K562 (cell line): Measurements from ENCODE around the gene UCHL1. TPM values are rescaled to one million over a fixed set of nuclear protein-coding genes. Genes with fewer than 3 reads are reported as not detected.

Source experiments
- ATAC-seq: fragments of 200-7000 bp; cut with Tn5 transposase; 3 replicates; pipeline ENCODE4 v1.9.1; 2020; ENCODE audit warnings: moderate library complexity
- BruUV-seq: library from RNA; stranded (reverse); fragments of 400-500 nt; replicated peaks from 2 replicates; lab custom pipeline; 2021; lab: Mats Ljungman, UMichigan
- CTCF ChIA-PET: fragments of 300-600 bp; formaldehyde crosslinking; extraction: SDS; loops from one replicate; lab custom pipeline; 2021; ENCODE audit warnings: low intra/inter-chr PET ratio; lab: Yijun Ruan, JAX
- POLR2A ChIA-PET: fragments of 300-600, 350-650 bp; sonication (Branson Sonifier 250); formaldehyde crosslinking; extraction: SDS; loops from one replicate; lab custom pipeline; 2021; ENCODE audit warnings: antibody characterized with exemption, inconsistent platforms; lab: Yijun Ruan, JAX
- DNase-seq, 4 experiments: peaks; one replicate each; pipeline versions ENCODE4 v3.0.0 to v3.0.0-alpha.2; 2011 to 2018; ENCODE audit warnings: low spot score in 3 of 4, mixed read lengths in 3 of 4; ENCODE audit errors: extremely low read depth in 1 of 4
- FAIRE-seq: peaks from 2 replicates; lab custom pipeline; 2011; peaks lifted over from hg19 to GRCh38; lab: Jason Lieb, UNC
- H2AFZ ChIP-seq: 2 replicates; pipeline ENCODE4 v1.6.0; 2011; ENCODE audit warnings: low read depth, low read length, control low read depth, inconsistent platforms
- H3K27ac ChIP-seq: fragments of 200-600 bp; 3 replicates; pipeline ENCODE4 v1.8.0; 2011; ENCODE audit warnings: low read depth, mild to moderate bottlenecking, control low read depth, inconsistent platforms, low read length, moderate library complexity, mixed read lengths; ENCODE audit errors: extremely low read depth
- H3K27me3 ChIP-seq, 2 experiments: fragments of 300-600 bp in 1 of 2; 2 replicates in 1 of 2; 3 replicates in 1 of 2; pipeline versions ENCODE4 v1.6.0 to v1.8.0; 2011; ENCODE audit warnings: inconsistent platforms in 2 of 2, low read length in 2 of 2, mild to moderate bottlenecking in 1 of 2, mixed read lengths in 1 of 2, moderate library complexity in 1 of 2; ENCODE audit not compliant: control insufficient read depth in 2 of 2, insufficient read depth in 2 of 2
- H3K36me3 ChIP-seq: fragments of 300-600 bp; 3 replicates; pipeline ENCODE4 v1.8.0; 2011; ENCODE audit warnings: mild to moderate bottlenecking, low read length, inconsistent platforms; ENCODE audit not compliant: control insufficient read depth, insufficient read depth
- H3K4me1 ChIP-seq, 2 experiments: fragments of 200-600 bp in 1 of 2; replicated peaks in 1 of 2; 2 replicates in 1 of 2; 3 replicates in 1 of 2; pipeline versions ENCODE4 v1.5.1 to v1.8.0; 2011; ENCODE audit warnings: inconsistent platforms in 2 of 2, low read length in 2 of 2, mild to moderate bottlenecking in 1 of 2, mixed read lengths in 1 of 2, moderate library complexity in 1 of 2; ENCODE audit not compliant: control insufficient read depth in 2 of 2, insufficient read depth in 2 of 2
- H3K4me2 ChIP-seq: 2 replicates; pipeline ENCODE4 v1.6.1; 2011; ENCODE audit warnings: low read length, control low read depth, inconsistent platforms, mixed read lengths; ENCODE audit not compliant: insufficient read depth
- H3K4me3 ChIP-seq: fragments of 200-600 bp; sonication (generic), shearing (Covaris generic); 2 replicates; pipeline ENCODE4 v1.5.1; 2016; ENCODE audit warnings: control low read depth, inconsistent platforms
- H3K79me2 ChIP-seq: fragments of 200-600 bp; 3 replicates; pipeline ENCODE4 v1.8.0; 2011; ENCODE audit warnings: low read length, inconsistent platforms; ENCODE audit not compliant: control insufficient read depth, insufficient read depth
- H3K9ac ChIP-seq, 2 experiments: 2 replicates each; pipeline versions ENCODE4 v1.6.0 to v1.6.1; 2011; ENCODE audit warnings: low read depth in 2 of 2, low read length in 2 of 2, control low read depth in 1 of 2, inconsistent platforms in 1 of 2, mild to moderate bottlenecking in 1 of 2, mixed read lengths in 1 of 2; ENCODE audit not compliant: insufficient read depth in 1 of 2
- H3K9me1 ChIP-seq: one replicate; pipeline ENCODE4 v1.6.0; 2011; ENCODE audit warnings: inconsistent platforms, mild to moderate bottlenecking, low read length, moderate library complexity; ENCODE audit not compliant: control insufficient read depth, insufficient read depth
- H3K9me3 ChIP-seq: replicated peaks from 2 replicates; pipeline ENCODE4 v1.5.1; 2011; ENCODE audit warnings: low read depth, low read length, inconsistent platforms; ENCODE audit not compliant: control insufficient read depth, insufficient read depth
- H4K20me1 ChIP-seq: replicated peaks from 2 replicates; pipeline ENCODE4 v1.6.1; 2011; ENCODE audit warnings: low read length, inconsistent platforms, mixed read lengths; ENCODE audit not compliant: control insufficient read depth, insufficient read depth
- DACH1 ChIP-seq: fragments of 450-650 bp; IDR thresholded peaks from 2 replicates; pipeline ENCODE4 v1.6.1; 2018; ENCODE audit not compliant: partially characterized antibody
- DPF2 ChIP-seq: fragments of 450-650 bp; IDR thresholded peaks from 2 replicates; pipeline ENCODE4 v1.6.1; 2016
- NCOR1 ChIP-seq: fragments of 450-650 bp; IDR thresholded peaks from 2 replicates; pipeline ENCODE4 v1.6.1; 2016; ENCODE audit warnings: mild to moderate bottlenecking, moderate library complexity
- NELFE ChIP-seq: IDR thresholded peaks from 2 replicates; pipeline ENCODE4 v1.6.1; 2011; ENCODE audit warnings: mild to moderate bottlenecking; ENCODE audit not compliant: insufficient read depth, insufficient read length
- NRF1 ChIP-seq, 2 experiments: fragments of 450-650 bp; IDR thresholded peaks in 1 of 2; conservative IDR thresholded peaks in 1 of 2; 2 replicates each; pipeline ENCODE4 v1.6.1; 2014; ENCODE audit warnings: mild to moderate bottlenecking in 2 of 2
- WGBS: fragments of 100-300 bp; shearing (Covaris generic); methylation state at CpG from one replicate; pipeline ENCODE4 v1.1.6; 2016; ENCODE audit warnings: low coverage, mixed read lengths; ENCODE audit not compliant: insufficient coverage; ENCODE audit errors: missing lambda C conversion rate; 5-methylcytosine and 5-hydroxymethylcytosine counted together
- in situ Hi-C: fragments of 300-500 bp; cut with MboI; formaldehyde crosslinking; loops from 4 replicates; pipeline ENCODE4 v1.15.0; 2018; ENCODE audit warnings: inconsistent platforms, mixed read lengths
- intact Hi-C: fragments of 100-400 bp; cut with micrococcal nuclease; formaldehyde crosslinking; loops from 2 replicates; pipeline ENCODE4 v1.14.2; 2022
- polyA plus RNA-seq, 8 experiments: library from polyadenylated mRNA; depleted of rRNA in 4 of 8; stranded (reverse) in 5 of 8; unstranded in 3 of 8; fragments of >200 nt; fragmentation: Nextera tagmentation in 2 of 8; fragmentation: Illumina TruSeq in 1 of 8; extraction: Ambion mirVana in 2 of 8; extraction: Trizol in 1 of 8; gene quantifications; 2 replicates each; pipeline versions ENCODE4 v1.2.1 to v1.2.3, GENCODE V29; 2011 to 2014; ENCODE audit warnings: inconsistent platforms in 1 of 8, missing spikeins in 1 of 8
- total RNA-seq, 7 experiments: library from RNA; depleted of rRNA in 6 of 7; stranded (reverse); fragments of >200 nt in 6 of 7; fragmentation: Illumina TruSeq in 2 of 7; extraction: Trizol in 2 of 7; gene quantifications; 2 replicates each; pipeline versions ENCODE4 v1.2.1 to v1.2.3, GENCODE V29; 2011 to 2021; ENCODE audit warnings: low replicate concordance in 1 of 7
- TF ChIP-seq, protein P1 (sequence below): fragments of 450-650 bp; IDR thresholded peaks from 2 replicates; pipeline ENCODE4 v1.7.0; 2016; ENCODE audit warnings: borderline replicate concordance
- TF ChIP-seq, protein P2 (sequence below), 2 experiments: fragments of 450-650 bp in 1 of 2; sonication (generic) in 1 of 2; formaldehyde crosslinking; conservative IDR thresholded peaks; 2 replicates each; pipeline versions ENCODE4 v1.4.0 to v1.8.1; 2020 to 2022; ENCODE audit warnings: mild to moderate bottlenecking in 1 of 2, missing genetic modification reagents in 1 of 2

The UCHL1 gene
- total and polyA plus RNA-seq, 9 of the 15 experiments (the other 6 are each of a cell fraction or from before 2014, with no cell fraction given) = 0.42 TPM; not detected in 8

DNA sequence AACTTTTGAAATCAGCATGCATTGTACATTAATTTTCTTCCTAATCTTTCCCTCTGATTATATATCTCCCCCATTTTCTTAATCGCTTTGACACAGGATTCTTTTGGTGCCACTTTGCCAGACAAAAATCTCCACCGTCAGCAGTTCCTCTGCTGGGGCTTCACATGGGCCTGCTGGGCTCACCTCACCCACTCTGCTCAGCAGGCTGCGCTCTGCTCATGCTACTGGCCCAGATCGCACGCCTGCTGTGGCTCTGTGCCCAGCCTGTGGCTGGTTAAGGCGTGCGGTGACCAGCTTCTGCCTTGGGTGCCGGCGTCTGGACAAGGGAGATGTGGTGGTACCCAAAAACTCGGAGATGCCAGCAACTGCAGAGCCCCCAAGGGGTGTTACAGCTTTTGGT lies 31.1 kb downstream of the UCHL1 start:
- no peaks in the 10 kb centered on the region for H3K9me1 ChIP-seq
- no peaks in the 10 kb centered on the region for H3K79me2 ChIP-seq
- no peak overlapping the region for H3K27ac ChIP-seq
- intact Hi-C loops = no loop called here
- no peak for ATAC-seq
- TF ChIP-seq, protein P1, sequence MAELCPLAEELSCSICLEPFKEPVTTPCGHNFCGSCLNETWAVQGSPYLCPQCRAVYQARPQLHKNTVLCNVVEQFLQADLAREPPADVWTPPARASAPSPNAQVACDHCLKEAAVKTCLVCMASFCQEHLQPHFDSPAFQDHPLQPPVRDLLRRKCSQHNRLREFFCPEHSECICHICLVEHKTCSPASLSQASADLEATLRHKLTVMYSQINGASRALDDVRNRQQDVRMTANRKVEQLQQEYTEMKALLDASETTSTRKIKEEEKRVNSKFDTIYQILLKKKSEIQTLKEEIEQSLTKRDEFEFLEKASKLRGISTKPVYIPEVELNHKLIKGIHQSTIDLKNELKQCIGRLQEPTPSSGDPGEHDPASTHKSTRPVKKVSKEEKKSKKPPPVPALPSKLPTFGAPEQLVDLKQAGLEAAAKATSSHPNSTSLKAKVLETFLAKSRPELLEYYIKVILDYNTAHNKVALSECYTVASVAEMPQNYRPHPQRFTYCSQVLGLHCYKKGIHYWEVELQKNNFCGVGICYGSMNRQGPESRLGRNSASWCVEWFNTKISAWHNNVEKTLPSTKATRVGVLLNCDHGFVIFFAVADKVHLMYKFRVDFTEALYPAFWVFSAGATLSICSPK = no peak
- TF ChIP-seq NELFE = no peak
- no peak for TF ChIP-seq NCOR1
- TF ChIP-seq, protein P2, sequence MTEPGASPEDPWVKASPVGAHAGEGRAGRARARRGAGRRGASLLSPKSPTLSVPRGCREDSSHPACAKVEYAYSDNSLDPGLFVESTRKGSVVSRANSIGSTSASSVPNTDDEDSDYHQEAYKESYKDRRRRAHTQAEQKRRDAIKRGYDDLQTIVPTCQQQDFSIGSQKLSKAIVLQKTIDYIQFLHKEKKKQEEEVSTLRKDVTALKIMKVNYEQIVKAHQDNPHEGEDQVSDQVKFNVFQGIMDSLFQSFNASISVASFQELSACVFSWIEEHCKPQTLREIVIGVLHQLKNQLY (CRISPR knock-in tag; conservative IDR thresholded peaks at IDR 0.05) = no peak
- no peak for TF ChIP-seq NRF1 (conservative IDR thresholded peaks at IDR 0.05 in 1 of 2, IDR thresholded peaks at IDR 0.05 in 1 of 2)
- TF ChIP-seq DPF2 = no peak
- no peak for TF ChIP-seq DACH1
- no peaks in the 10 kb centered on the region for H4K20me1 ChIP-seq
- H3K9ac ChIP-seq = no peak overlapping the region
- no TSS peak for BruUV-seq
- no peak overlapping the region for H2AFZ ChIP-seq
- ChIA-PET POLR2A (no interaction called here), CTCF (no interaction called here)
- H3K4me1 ChIP-seq = no peaks in the 10 kb centered on the region
- H3K4me3 ChIP-seq = no peak overlapping the region
- no peak for DNase-seq
- 0% methylated on average over 10 of the region's 10 CpGs for WGBS
- FAIRE-seq = no peak
- H3K27me3 ChIP-seq = no peaks in the 10 kb centered on the region; a peak in 1 of 5 replicates
- H3K4me2 ChIP-seq = no peak overlapping the region
- no peaks in the 10 kb centered on the region for H3K9me3 ChIP-seq
- in situ Hi-C loops = loop anchor here (10.0 kb wide), 2 partner anchors 367 to 597 kb away; no protein-coding TSS in a partner anchor
- no peaks in the 10 kb centered on the region for H3K36me3 ChIP-seq
